NK-92 (cell line): Measurements from ENCODE around the gene ABTB2.

Experiments used
- DNase-seq: peaks from one replicate; lab custom pipeline; 2025; ENCODE audit not compliant: unreplicated experiment; lab: John Stamatoyannopoulos, UW

The ABTB2 gene

DNA sequence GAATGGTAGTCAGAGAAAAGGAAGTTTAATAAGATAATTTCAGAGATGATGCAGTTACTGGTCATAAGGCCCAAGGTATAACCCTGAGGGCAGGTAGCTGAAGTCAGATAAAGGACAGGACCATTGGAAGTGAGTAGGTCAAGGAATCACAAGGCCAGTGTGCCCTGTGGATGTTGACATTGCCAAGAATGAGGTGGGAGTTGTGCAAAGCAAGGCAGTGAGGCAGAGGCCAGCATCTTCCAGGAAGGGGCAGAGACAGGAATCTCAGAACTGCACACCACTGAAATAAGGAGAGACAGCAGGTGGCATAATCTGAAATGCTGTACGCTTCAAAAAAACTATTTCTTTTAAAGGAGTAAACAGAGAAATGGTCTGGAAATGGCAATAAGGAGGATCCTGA, 61.4 kb downstream of the ABTB2 start:
- no peak for DNase-seq

DNA sequence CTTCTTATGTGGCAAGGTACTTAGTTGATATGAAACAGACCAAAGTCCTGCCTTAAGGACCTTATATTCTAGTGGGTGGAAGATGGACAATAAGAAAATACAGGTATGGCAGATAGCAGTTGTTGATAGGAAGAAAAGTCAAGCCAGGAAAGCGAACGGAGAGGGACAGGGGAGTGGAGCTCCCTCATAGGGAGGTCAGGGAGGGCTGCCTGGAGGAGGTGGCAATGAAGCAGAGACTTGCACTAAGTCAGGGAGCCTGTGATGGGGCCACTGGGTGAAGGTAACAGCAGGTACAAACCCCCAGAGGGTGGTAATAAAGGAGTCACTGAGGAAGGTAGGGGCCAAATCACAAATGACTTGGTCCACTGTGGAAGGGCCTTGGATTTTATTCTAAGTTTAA, 65.3 kb downstream of the ABTB2 start:
- DNase-seq = no peak

DNA sequence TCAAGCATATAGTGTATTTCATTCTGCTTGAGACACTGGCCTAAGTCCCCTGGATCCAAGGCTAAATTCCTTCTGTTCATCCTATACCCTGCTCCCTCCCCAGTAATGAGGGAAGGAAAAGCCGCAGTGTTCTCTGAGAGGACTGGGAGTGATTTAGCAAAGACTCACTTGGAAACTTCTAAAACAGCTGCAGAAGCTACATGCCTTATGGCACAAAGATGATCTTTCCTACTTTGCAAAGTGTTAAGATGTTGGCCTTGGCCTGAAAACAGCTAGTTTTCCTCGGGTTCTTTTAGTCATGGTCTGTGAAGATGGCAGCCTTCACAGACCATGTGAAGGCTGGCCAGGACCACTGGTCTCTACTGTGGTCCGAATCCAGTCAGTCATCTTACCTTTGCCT, 65.7 kb downstream of the ABTB2 start:
- DNase-seq = no peak

DNA sequence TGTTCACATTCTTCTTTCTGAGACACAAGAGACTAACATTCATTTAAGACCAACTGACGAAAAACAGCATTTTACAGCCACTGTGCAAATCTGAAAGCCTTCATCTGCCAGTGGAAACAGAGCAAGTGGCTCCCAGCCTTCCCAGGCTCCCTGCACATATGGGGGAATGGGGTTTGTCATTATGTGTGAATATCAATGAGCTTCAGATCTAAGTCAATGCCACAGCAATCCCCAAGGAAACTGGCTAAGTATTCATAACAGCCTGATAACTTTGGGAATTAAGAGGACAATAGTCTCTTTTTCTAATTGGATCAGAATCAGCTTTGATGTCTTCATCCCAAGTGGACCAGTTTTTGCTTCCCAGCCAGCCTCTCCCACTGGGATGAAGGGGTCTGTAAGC, 66.9 kb downstream of the ABTB2 start:
- no peak for DNase-seq

DNA sequence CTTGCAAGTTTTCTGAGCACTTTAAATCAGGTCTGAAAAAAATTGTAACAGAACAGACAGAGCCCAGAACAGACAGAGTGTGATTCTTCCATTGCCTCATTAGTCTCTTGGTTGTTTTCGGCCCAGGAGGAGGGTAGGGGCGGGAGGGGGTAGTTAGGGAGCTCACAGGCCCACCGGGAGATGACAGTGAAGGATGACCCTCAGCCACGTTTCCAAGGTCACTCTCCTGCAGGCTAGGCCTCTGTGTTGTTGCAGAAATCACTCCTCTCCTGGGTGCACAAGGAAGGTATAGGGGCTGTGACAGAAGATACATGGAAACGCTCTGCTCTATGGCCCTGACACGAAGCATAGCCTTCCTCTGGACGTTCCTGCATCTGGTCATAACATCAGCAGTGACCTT, 69.3 kb downstream of the ABTB2 start:
- DNase-seq = no peak

DNA sequence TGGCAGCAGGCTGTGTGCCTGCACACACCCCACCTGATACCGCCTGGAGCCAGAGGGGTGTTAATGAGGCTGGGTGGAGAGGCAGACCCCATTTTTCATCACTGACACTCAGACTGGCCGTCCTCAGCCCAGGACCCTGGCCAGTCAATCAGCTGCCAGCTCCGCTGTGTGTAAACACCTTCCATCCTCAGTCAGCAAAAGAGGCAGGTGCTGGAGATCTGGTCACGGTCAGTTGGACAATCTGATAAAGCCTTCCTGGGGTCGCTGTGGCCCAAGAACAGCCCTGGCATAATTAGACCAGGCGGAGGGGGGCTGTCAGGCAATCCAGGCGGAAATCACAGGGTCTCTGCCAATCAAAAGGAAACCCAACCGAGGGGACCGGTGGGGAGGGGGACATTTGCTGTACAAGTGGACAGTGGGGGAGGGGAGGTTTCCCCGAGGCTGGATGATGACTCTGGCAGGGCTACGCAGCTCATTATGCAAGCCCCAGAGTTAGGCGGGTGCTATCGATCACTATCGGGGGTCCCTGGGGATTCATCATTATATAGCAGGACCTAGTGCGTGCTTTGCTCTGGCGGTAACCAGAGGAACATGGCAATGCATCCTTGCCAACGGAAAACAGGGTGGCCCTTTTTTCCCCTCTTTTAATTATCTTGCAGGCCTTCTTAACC, 72.9 kb downstream of the ABTB2 start:
- DNase-seq = no peak

DNA sequence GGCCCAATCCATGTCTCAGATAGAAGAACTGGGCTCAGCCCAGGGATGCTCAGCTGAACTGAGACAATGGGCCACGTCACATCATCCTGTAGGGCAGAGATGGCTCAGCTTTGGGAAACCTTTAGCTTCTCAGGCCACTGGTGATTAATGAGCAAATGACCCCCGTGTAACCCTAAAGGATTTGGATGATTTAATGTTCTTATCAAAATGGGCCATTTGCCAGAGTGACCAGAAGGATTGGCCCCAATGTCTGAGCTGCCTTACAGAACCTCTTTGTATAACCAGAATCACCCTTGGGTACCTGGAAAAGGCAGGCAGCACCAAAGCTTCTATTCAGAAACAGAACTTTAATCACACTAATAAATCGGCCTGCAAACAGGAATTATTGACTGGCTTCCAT, 73.7 kb downstream of the ABTB2 start:
- DNase-seq = no peak

DNA sequence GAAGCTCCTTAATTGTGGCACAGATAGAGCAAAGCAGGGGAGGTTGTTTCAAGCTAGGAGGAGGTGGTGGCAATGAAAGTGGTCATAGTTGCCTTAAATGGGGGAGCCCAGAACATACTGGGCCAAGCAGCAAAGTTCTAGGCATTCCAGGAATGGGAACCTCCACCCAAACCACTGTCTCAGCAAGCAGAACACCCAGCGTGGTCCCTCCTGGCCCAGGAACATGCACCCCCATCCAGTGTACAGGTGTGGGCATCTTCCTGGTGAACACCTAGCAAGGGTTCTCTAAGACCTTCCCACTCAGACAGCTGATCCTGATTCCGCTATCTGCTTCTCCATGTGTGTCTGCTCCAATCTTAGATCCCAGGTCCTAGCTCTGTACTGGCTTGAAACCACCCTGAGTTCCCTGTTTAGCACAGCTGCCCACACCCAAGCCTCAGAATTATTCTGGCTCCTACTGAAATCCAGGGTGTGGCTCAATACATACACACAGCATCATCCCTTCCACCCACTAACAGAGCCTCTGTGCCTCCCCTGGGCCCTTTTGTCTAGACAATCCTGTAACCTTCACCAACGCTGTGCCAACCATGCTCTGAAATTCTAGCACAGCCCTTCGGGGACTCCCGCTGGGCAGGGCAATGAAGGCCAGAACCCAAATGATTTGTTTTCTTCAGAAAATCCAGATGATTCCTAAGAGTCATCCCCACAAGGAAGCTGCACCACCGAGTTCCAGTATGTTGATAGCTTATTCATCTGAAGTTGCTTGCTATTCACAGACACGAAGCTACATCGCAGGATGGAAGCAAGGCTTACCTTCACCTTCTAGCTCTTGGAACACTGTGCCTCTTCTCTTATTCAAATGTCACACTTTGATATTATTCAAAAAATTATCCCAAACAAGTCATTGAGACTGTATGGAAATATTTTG, 76.6 kb downstream of the ABTB2 start:
- DNase-seq = no peak

DNA sequence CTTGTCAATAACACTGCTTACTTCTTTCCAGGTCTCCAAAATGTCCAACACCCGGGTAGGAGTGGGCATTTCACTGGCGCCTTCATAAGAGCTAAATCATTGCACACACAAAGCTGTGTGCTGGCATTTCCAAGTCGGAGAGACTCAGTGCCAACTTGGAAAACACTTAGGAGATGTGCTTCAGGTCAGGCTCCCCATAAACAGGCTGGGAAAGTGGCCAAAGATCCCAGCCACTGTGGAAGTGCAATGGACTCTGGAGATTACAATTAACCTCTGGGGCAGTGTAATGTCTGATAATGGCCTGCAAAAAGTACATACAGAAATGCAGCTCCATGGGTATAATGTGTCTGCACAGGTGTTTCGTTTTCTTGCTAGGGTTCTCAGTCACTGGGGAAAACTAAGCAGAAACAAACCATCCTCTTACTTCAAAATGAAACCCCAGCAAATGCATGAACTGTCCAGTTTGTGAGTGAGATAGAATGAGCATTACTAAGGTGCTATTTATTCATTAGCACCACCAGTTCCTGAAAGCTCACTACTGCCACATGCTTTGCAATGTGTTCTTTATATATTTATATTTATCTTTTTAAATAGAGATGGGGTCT, 79.0 kb downstream of the ABTB2 start:
- no peak for DNase-seq

DNA sequence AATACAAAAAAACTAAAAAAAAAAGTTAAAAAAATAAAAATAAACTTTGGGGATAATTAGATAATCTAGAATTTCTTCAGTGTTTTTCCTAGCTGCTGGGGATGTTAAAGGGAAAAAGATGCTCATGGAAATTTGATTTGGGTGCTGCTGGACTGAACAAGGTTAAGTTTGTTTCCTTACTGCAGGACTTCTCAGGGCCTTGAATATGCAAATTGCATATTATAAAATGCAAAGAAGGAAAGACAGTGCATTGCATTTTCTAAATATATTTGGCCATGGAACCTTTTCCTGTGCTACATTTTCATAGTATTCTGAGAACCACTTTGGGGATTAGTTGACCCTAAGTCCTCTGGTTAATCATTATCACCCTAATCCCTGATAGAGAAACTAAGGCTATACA, 79.6 kb downstream of the ABTB2 start:
- DNase-seq = no peak

DNA sequence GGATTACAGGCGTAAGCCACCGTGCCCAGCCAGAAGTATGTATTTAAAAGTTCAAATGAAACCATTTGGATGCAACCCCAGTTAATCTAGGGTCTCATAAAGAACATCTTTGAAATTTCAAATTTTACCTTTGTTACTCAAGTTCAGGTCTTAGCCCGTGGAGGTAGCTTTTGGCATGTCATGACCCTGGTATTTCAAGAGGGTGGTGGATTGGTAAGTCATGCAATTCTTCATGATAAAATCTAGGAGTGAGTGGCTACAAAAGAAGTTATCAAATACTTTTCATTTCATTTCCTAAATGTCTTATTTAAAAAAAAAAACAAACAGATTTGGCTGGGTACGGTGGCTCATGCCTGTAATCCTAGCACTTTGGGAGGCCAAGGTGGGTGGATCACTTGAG, 80.6 kb downstream of the ABTB2 start:
- no peak for DNase-seq

DNA sequence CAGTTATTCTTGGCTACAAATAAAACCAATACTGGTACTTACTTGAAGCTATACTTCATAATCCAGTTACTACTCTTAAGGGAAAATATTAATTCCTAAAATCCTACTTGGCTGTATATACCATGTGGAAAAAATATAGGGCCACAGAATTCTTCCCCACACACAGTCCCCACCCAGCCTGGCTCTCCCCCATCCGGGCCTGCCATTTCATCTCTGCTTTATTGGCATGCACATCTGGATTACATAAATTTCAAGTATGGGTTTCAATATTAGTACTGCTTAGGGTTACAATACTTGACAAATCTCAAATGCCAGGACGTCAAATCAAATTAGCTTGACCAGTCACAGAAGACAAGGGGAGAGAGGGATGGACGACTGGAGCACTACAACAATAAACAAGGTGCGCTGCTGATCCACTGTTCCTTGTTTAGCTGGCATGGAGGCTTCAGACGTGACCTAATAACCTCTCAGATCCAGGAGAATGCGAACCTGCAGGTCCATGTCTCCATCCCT, 81.4 kb downstream of the ABTB2 start:
- no peak for DNase-seq

DNA sequence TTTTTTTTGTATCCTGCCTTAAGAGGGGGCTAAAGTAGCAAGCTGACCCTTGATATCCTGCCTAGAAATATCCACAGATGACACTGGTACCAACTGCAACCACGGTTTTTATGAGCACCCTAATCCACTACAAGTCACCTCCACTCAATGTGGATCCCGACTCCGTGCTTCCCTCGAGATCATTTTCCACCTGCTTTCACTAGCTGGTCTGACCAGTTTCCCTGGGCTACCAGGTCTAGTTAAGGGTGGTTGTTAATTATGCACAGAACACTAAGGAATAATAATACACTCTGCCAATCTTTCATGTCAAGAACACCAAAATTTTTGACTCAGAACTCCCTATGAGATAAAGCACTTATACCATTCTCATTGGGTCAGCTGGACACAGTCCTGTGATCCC, 82.3 kb downstream of the ABTB2 start:
- no peak for DNase-seq

DNA sequence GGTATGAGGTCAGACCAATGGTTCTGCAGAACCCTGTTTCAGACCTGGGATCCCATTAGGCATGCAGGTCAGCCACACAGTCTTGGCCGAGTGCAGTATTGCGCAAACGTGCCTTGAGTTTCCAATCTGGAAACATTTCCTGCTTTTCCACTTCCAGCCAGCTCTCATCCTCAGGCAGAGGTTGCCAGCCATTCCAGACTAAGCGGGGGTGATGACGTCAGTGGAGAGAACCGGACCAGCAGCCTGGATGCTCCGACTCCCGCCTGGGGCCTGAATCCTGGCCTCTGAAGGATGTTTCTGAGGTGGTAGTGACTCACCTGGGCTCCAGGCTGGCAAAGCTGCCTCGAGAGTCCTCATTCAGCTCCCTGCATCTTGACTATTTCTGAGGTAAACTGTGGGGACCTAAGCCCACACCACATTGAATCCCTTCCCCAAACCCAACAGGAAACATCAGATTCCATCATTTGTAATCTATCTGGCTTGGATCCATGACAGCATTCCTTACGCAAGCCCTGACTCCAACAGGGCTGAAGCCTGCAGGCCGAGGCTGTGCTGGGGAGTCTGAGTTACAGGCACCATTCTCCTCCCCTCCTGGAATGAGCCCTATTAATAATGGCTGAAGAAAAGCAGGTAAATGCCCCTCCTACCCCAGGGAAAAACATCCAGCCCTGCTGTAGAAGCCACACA, 83.0 kb downstream of the ABTB2 start:
- DNase-seq = no peak

DNA sequence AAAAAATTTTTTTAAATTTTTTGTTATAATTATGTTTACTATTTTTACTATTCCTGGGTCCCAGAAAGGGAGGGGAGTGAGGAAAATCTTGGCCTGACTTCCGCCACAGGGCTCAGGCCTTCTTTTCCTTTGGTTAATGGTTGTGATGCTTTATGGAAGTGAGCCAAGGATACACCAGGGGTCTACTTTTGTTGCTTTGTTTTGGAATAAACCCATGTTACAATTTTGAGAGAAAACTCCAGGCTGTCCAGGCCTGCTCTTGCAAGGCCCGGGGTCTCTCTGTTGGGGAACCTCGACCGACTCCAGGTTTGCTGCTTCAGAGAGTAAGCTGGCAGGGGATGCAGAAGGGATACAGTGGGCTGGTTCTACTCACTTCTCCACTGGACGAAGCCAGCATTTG, 84.7 kb downstream of the ABTB2 start:
- no peak for DNase-seq

DNA sequence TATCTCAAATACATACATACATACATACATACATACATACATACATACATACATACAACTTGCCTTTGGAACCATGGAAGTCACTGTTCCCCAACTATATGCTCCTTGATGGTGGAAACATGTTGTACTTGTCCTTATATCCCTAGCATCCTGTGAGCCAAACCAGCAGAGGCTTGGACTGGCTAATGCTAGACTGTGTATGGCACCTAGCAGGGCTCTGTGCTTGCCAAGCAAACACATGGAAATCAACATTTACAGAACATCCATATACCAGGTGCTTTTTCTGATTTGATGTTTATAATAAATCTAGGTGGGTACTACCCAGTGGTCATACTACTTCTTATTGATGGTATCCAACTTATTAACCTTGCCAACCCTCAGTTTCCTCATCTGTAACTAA, 86.1 kb downstream of the ABTB2 start:
- no peak for DNase-seq

DNA sequence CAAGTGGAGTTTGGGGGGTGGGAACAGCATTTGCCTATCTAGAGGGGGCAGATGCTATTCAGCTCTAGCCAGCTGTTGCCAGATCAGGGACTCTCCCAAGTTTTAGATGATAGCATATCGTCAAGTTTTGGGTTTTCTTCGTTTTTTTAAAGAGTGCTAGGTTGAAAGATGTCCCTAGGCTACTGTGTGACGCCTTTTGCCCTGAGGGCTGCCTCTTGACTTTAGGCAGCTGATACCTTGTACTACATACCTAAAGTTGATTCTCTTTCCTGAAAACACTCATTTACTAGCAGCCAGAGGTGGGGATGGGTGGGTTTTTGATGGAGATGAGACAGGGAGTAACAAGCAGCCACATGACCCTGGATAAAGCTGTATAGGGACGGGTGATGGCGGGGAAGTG, 87.1 kb downstream of the ABTB2 start:
- no peak for DNase-seq

DNA sequence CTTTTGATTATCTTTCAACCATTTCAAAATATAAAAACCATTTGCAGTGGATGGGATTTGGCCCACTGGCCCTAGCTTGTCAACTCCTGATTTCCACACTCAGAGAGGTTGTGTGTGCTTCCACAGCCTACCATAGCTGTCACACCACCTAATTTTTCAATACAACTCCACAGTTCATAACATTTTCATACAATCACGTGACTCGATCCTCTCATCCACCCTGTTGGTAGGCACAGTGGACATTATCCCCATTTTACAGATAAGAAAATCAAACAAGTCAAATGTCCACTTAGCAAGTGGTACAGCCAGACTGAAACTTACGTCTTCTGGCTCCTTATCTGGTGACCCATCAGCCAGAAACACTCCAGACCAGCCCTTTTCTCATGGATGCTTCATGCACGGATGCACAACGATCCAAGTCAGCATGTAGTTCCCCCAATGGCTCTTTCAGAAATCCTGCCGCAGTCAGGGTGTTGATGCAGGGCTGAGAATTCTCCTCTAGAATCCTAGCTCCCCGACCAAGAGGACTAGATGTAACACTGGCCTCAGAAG, 88.0 kb downstream of the ABTB2 start:
- DNase-seq = no peak

DNA sequence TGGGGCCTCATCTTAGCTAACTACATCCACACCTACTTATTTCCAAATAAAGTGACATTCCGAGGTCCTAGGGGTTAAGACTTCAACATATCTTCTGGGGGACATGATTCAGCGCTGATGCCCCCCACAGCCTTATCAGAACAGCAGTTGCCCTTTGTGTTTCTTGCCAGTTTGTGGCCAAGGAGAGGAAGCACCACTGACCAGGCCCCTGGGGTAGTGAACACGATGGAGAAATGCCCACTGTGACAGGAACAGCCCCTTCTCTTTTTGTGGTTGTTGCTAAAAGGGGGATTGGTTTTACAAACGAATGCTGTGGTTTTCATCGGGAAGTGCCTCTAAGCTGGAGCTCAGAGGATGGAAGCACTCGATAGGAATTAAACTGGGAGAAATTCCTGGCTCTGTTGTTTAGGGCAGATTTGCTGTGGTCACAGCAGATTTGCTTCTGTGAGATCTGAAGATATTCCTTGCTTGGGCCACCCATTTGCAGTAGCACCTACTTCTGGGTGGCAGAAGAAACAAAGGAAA, 88.8 kb downstream of the ABTB2 start:
- DNase-seq = no peak

DNA sequence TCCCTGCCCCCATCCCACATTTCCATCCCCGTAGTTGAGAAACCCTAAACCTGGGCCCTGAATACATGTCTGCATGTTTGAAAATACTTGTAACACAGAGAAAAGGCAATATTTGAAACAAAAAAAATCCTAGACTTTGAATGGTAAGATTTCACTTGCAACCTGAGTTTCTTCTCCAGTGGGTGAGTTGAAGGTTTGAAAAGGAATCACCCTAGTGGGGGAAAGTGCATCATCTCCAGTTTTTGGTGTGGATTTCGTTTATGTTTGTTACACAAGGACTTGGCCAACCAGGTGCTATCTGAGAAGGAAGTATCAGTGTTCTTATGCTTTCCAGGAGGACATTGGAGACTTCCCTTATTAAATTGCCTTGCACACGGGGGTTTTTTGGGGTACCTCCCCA, 90.4 kb downstream of the ABTB2 start:
- no peak for DNase-seq

DNA sequence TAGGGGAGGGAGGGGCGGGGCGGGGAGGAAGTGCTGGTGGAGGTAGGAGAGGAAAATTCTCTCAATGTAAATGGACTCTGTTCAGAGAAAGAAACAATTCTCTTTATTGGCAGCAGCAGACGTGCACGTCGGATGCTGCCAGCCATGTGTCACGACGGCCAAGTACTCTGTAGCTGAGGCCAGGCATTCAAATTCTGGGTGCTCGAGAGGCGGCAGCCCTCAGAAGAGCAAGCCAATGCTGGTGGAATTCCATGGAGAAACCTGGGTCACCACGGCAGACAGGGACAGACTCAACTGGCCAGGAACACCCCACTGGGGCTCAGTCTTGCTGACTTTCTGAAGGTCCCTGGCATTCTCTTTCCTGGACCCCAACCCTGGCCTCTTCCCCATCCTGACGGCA, 90.8 kb downstream of the ABTB2 start:
- DNase-seq = no peak
